Stimulated activated CD4-positive, alpha-beta T cell treated with anti-CD3 and anti-CD28 coated beads, Interleukin-4, amount 100 ng/mL, for 1 hour (primary cell): ENCODE measurements around the gene IGFBP1.
"Not testable (repeated sequence)": the region's sequence is repeated elsewhere in the genome, so short reads cannot be mapped to it uniquely, and the experiment has no call there.

Experiments
- DNase-seq: peaks from one replicate; pipeline ENCODE4 v3.0.0-alpha.2; 2020

The IGFBP1 gene

DNA sequence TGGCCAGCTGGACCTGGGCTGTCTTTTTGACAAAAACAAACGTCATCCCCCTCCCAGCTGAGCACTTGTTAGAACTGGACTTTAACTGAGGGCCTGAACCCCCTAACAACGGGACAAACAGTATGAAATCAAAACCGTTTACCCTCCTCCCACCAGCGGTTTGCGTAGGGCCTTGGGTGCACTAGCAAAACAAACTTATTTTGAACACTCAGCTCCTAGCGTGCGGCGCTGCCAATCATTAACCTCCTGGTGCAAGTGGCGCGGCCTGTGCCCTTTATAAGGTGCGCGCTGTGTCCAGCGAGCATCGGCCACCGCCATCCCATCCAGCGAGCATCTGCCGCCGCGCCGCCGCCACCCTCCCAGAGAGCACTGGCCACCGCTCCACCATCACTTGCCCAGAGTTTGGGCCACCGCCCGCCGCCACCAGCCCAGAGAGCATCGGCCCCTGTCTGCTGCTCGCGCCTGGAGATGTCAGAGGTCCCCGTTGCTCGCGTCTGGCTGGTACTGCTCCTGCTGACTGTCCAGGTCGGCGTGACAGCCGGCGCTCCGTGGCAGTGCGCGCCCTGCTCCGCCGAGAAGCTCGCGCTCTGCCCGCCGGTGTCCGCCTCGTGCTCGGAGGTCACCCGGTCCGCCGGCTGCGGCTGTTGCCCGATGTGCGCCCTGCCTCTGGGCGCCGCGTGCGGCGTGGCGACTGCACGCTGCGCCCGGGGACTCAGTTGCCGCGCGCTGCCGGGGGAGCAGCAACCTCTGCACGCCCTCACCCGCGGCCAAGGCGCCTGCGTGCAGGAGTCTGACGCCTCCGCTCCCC is at the start of gene IGFBP1:
Gene IGFBP1, plus strand, starts transcription at position 304 of the 808 bp plus-strand sequence. Its CDS starts 165 bp downstream, at position 469.
- no peak for DNase-seq

DNA sequence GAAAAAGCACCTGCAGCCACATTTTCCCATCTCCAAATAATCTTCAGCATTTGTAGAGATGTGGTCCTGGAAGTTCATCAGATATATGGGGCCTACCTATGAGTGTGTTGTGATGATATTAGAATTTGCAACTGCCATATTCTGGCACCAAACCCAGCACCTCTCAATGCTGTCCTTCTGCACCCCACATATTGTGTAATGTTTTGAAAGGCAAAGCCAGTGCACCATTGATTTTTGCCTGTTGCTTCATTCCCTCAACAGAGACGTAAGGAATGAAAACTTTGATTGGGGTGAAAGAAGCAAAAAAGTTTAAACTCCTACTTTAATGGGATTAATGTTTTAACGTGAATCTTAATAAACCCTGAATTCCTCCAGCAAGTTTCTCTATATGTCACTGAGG is 49.4 kb upstream of the IGFBP1 start:
- not testable (repeated sequence) for DNase-seq

DNA sequence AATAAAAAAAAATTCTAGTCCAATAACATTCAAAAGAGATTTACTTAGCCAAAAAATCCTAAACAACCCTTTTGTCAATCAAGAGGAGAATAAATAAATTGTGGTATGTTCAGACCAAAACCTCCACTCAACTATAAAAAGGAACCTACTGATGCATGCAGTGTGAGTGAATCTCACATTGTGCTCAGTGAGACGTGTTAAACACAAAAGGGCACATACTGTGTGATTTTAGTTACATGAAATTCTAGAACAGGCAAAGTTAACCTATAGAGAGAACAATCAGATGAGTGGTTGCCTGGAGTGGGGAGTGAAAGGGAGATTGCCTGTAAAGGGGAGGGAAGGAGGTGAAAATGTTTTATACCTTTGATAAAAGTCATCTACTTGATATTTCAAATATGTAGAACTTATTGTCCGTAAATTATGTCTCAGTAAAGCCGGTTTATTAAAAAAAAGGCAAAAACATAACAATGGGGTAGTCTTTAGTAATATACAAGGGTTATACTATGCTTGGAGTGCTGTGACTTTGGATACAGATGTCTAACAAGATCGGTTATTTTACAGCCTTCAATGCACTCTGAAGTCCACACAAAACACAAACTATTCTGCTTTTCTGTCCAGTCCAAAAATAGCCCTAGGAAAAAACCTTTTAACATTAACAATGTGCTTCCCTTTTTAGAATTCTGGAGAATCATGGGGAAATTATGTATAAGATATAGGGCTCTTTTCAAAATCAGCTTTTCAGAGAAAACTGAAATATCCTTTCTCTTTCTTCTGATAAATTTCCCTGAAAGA is 46.2 kb upstream of the IGFBP1 start:
- DNase-seq: not testable (repeated sequence)

DNA sequence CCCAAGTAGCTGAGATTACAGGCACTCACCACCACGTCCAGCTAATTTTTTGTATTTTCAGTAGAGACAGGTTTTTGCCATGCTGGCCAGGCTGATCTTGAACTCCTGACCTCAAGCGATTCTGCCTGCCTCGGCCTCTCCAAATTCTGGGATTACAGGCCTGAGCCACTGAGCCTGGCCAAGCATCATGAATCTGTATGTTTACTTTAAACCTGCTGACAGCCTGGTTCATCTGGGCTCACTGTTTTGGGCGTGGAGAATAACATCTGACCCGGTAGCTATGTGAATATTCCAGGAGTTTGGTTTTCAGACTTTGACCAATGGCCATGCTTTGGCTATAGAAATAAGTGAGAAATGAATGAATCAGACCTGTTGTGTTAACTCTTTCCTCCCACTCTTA is 41.8 kb upstream of the IGFBP1 start:
- DNase-seq: not testable (repeated sequence)

DNA sequence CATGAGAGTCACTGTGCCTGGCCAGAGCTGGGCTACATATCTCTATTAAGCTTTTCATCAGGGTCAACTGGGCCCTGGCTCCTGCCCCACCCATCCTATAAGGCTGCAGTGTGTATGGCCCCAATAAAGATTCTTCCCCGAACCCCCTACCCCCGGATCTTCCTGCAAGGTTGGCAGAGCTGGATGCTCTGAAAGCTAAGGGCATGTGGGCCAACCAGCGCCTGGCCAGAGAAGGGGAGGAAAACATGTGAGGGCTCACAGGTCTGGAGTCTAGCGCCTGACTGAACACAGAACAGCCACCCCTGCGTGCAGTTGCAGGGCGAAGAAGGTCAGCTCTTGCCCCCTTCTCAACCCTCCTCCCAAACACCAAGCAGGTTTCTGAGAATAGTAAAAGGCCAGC is 39.6 kb upstream of the IGFBP1 start:
- DNase-seq: not testable (repeated sequence)

DNA sequence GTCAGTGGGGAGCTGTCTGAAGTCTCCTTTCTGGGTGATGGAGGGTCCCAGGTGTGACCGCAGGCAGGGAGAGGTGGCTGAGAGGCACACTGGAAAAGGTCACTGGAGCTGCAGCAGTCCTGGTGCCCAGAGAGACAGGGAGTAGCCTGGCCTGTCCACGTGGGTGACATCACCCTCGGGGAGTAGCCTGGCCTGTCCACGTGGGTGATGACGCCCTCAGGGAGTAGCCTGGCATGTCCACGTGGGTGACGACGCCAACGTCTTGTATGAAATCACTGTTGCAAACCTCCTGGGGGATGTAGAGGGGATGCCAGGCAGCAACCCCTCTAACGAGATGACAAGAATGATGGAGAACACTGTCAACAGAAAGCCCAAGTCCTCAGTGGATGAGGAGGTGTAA is 35.3 kb upstream of the IGFBP1 start:
- not testable (repeated sequence) for DNase-seq

DNA sequence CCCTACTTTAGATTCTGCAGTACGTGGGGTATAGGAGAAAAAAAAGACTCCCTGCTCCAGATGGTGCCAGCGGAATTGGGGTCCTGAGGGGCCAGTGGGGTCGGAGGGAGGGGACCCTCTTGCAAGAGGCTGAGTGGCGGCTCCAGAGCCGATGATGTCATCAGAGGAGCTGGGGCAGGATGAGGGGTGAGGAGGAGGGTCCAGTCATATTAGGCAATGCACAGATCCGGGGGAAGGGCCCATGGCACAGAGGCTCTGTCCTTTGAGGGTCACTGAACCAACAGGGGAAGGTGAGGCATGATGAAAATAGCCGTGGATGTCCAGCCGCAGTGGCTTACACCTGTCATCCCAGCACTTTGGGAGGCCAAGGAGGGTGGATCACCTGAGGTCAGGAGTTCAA is 34.8 kb upstream of the IGFBP1 start:
- DNase-seq: not testable (repeated sequence)

DNA sequence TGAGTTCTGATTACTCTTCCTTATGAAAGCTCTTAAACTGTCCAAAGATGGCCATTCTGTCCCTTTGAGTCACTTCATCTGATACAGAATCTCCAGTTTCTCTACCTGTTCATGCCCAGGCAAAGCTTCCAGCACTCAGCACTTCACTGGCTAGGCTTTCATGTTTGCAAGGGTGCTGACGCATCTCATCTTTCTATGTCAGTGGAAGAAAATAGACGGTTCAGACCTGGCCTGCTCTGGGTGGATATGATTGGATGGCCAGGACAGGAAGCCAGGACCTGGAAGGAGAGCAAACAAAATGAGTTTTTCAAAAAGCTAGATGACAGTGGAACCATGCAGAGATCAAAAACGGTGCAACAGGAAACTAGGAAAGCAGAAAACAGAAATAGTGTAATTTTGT is 32.6 kb upstream of the IGFBP1 start:
- DNase-seq: not testable (repeated sequence)

DNA sequence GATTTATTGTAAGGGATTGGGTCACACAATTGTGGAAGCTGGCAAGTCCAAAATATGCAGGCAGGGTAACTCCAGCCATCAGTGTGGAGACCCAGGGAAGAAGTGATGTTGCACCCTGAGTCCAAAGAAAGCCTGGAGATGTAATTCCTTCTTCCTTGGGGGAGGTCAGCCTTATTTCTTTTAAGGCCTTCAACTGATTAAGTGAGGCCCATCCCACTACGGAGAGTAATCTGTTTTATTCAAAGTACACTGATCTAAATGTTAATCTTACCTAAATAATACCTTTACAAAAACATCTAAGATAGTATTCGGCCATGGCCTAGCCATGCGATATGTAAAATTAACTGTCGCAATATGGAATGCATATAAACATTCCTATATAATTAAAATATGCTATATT is 31.4 kb upstream of the IGFBP1 start:
- DNase-seq: not testable (repeated sequence)

DNA sequence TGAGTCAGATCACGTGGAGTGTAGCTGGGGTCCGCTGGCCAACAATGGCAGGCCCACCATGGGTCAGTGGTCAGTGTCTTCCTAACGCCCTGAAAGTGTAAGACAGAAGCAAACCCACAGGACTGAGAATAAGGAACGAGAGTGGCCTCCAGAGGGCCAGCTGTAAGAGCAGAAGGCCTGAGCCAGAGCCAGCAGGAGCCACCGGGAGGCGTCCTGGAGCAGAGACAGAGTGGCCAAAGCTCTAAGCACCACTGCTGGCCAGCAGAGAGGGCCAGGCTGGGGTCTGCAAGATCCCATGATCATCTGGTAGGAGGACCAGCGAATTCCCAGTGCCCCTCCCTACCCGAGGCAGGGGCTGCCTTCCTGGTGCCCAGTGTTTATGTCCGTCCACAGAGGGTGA is 24.6 kb upstream of the IGFBP1 start:
- DNase-seq: no peak

DNA sequence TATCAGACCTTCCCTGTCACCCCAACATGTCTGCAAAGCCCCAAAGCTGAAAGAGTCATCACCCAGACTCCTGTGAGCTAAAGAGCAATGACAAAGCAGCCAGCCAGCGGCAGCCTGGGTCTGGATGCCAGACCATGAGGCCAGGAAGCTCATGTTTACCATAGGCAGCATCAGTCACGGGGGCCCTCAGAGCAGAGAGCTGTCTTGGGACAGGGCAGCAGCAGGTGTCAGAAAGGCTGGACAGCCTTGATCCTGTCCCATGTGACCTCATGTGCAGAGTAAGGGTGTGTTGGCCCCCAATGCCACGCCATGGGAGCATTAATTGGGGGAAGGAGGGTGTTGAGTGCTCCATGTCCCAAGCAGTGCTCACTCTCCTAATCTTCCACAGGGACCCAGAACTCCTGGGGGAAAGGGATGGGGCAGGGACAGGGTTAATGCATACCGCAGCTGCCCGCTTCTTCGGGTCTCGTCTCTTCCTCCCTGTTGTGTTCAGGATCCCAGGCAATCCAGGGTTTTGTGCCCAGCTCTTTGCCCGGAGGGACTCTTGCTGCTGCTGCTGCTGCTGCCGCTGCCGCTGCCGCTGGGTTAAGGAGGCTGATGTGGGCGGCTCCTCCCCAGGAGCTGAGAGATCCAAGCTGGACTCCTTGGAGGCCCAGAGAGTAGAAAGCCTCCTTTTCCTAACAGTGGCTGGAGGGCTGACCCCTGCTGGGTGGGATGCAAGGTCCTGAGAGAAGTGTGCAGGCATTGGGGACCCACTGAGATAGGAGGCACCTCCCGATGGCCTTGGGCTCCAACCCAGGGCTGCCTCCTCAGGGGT is 22.5 kb upstream of the IGFBP1 start:
- DNase-seq: no peak

DNA sequence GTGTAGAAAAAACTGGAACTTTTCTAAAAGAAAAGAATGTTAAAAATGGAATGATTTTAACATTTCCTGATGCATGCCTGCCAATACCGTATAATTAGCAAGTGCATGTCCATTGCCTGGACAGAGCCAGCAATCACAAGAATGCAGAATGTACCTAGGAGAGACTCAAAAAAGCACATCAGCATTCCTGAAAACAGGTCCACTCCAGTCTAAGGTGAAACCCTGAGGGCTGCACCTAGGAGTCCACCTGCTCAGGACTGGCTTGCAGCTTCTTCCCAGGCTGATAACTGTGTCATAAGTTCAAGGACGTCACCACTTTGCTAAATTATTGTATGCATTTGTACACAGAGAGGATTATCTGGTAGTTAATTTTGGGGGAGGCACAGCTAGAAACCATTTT is 20.8 kb upstream of the IGFBP1 start:
- no peak for DNase-seq

DNA sequence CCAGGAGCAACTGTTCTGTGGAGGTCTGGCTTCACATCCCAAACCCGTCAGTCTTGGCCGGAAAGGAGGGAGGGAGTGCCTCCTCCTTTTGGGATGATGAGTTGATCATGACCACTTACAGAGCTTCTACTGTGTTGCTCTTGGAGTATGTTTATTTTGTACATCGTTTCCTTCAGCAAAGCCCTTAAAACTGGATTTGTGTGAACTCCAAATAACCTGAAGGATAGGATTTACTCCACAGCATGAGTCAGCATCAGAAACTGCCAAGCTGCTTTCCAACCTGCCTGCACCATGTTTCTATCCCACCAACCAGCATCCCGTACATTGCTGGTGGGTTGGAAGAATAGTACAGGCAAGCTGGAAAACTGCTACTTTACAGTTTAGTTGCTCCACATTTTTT is 18.9 kb upstream of the IGFBP1 start:
- DNase-seq: no peak

DNA sequence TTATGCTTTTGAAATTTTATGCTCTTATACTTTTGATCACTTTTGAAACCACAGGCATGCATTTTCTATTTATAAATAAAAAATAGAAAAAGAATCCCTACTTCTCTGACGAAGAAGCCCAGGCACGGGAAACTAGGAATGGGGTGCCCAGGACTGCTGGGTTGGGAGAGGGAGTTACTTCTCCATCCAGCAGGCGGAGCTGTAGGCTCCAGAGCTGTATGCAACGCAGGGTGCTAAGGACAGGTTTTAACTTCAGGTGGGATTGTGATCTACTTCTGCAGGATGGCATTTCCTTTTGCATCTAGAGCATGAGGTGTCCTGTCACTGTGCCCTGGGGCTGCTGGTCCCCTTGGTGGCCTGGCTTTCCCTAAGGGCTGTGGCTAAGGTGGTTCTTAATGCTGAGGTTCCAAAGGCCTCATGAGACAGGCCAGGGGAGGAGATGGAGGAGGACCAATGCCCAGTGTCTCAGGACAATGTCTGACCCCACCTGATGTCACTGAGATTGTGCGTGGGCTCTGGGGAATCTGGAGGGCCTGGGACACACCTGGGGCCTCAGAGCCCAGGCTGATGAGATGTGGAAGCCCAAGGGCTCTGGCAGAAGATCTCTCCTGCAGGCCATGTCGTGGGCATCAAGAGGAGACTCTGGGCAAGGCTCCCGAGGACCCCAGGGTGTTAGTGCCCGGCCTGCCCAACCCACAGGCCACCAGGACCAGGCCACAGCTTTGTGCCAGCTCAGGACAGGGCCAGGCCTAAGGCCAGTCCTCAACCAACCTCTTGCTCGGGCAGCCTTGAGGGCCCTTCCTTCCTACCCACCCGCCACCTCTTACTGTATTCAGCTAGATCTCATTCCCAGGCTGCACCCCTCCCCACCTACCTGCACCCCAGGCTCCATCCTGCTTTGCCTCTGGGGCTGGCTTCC is 15.9 kb upstream of the IGFBP1 start:
- no peak for DNase-seq

DNA sequence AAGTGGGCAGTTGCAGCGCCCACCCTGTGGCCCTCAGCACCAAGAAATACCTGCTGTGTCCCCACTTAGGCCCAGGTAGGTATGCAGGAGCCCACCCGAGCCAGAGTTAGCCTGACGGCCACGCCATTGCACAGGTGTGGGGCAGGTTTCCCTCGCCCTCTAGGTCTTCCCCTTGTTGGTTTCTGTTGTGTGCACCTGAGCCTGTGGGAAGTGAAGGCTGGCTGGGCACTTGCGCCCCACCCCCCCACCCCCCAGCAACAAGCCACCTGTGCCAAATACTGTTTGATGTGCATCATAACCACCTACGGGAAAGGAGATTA is 15.3 kb upstream of the IGFBP1 start, which contains the start of gene CCDC201:
Gene CCDC201, minus strand, starts transcription at position 48 of the 320 bp plus-strand sequence. CDS start 75 bp downstream, outside the sequence.
- no peak for DNase-seq

DNA sequence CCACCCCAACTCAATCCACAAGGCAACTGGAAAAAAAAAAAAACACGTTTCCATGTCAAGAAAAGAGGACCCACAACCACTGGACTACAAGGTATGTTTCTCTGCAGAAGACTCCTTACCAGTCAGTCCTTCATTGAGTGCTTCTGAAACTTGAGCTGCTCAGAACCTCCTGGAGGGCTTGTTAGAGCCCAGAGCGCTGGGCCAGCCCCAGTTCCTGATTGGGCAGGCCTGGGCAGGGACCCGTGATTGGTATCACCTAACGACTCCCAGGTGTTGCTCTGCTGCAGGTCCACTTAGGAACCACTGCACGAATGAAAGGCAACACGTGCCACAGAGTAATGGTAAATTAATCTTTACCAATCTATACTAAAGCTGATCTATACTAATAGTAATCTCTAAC is 14.9 kb upstream of the IGFBP1 start:
- no peak for DNase-seq

DNA sequence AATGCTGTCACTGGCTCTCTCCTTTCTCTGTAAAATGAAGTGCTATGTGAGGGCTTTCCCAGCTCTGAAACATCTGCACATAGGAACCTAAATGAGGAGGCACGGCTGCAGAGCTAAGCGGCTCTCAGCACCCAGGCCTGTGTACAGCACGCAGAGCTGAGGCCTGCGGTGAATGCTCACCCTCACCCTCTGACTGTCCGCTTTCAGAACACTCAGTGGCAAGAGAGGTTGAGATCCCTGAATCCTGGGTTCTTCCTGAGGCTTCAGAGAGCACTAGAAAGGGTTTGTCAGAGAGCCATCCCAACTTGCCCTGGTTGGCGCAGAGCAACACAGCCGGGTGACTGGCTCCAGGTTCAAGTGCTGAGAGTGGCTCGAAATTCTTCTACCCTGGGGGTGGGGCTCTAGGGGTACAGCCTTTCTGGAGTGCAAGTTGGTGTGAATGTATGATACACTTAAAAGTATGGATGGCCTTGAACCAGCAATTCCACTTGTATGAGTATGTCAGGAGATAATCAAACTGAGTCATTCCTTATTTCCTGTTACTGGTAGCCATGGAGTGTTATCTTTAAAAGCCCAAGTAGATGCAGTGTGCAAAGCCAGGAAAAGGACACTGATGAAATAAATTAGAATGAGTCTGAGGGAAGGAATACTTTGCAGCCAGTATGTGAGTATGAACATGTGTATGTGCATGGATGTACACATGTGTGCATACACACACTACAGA is 13.7 kb upstream of the IGFBP1 start:
- no peak for DNase-seq

DNA sequence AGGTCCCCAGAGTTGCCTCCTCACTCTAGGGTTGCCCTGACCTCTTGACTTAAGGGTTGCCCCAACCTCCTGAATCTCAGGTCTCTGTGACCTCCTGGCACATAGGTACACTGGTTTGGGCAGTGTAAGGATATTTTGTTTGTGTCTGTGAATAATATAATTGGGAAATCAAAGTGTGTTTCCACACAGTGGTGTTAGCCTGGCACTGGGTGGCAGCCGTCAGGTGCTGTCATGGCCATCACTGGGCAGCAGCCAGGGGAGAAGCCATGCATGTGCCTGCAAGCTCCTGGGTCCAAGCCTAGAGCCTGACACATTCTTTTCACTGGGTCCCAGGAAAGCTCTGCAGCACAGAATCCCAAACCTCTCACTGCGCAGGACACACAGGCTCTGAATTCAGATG is 11.8 kb upstream of the IGFBP1 start:
- no peak for DNase-seq

DNA sequence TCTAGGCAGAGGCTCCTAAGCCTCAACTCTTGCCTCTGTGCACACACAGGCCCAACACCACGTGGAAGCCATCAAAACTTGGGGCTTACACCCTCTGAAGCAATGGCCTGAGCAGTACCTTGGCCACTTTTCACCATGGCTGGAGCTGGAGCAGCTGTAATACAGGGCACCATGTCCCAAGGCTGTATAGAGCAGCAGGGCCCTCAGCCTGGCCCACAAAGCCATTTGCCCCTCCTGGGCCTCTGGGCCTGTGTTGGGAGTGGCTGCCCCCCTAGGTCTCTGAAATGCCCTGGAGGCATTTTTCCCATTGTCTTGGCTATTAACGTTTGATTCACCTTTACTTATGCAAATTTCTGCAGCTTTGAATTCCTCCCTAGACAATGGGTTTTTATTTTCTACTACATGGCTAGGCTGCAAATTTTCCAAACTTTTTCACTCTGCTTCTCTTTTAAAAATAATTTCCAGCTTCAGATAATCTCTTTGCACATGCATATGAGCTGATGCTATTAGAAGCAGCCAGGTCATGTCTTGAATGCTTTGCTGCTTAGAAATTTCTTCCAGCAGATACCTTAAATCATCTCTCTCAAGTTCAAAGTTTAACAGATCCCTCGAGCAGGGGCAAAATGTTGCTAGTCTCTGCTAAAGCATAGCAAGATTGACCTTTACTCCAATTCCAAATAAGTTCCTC is 9.7 kb upstream of the IGFBP1 start:
- no peak for DNase-seq

DNA sequence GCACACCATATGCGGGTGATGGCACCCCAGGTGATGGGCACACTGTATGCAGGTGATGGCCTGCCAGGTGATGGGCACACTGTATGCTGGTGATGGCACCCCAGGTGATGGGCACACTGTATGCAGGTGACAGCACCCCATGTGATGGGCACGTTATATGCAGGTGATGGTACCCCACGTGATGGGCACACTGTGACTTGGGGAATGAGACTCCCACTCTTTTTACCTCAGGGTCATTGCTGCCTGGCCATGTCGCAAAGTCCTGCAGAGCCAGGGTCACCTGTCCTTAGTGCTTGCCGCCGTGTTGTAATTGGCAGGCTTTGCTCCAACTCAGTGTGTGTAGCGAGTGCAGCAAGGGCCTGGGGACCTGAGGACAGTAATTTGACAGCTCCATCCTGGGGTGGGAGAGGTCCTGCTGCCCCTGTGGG is 7.8 kb upstream of the IGFBP1 start:
- no peak for DNase-seq

DNA sequence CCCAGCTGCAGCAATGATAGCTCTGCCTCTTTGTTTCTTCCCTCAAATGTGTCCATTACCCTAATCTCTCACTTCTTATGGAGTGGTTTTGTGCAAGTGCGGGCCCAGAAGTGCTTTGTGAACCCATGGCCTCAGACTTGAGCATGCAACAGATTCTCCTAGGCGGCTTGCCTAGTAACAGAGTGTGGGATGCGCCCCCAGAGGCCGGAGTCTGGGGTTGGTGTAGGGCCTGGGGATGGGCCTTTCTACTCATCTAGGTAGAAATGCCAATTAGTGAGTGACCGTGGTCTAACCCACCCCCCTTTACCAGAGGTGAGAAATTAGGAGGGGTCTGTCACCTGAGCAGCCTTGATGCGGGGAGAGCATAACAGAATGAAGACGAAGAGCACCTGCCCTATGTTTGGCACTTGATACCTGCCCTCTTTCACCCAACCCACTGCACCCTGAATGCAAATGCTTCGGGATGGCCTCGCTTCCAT is 7.0 kb upstream of the IGFBP1 start:
- no peak for DNase-seq
